GM20000 (cell line): ENCODE data around the gene TIRAP.

ENCODE experiments used
- DNase-seq: peaks from one replicate; pipeline ENCODE4 v3.0.0; 2012; ENCODE audit warnings: low spot score
- CTCF ChIP-seq: IDR thresholded peaks from 2 replicates; pipeline ENCODE4 v1.5.1; 2012; ENCODE audit warnings: mild to moderate bottlenecking, control low read depth; ENCODE audit errors: extremely low read depth, missing control alignments

TIRAP gene

GRCh38 chr11:126333142-126333541 is 50.2 kb downstream of the TIRAP start:
- no peak for TF ChIP-seq CTCF
- DNase-seq: no peak

GRCh38 chr11:126334659-126335462 is 52.0 kb downstream of the TIRAP start:
- no peak for TF ChIP-seq CTCF
- no peak for DNase-seq

GRCh38 chr11:126335463-126335760 is 52.5 kb downstream of the TIRAP start:
- DNase-seq: no peak

DNA sequence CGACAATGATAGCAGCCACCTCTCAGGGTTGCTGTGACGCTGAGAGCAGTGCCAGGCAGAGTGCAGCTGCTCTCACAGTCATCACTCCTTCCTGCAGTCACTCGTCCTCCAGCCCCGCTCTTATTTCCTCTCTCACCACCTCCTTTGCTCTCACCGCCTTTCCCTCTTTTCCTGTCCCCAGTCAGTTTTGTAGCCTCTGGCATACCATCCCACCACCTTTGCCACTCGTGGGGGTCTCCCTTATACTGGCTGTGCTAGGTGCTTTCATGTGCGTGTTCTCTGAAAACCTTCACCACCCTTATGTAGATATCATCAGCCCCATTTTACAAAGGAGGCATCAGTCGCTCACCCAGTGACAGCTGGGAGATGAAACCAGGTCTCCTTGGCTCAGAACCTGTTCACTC is 53.2 kb downstream of the TIRAP start:
- no peak for DNase-seq
- TF ChIP-seq CTCF: no peak

More at GRCh38 chr11:126335463-126335760, 52.5 kb downstream of the TIRAP start:
- TF ChIP-seq CTCF: no peak

GRCh38 chr11:126336671-126337101 is 53.8 kb downstream of the TIRAP start:
- DNase-seq: no peak
- TF ChIP-seq CTCF: no peak

GRCh38 chr11:126337126-126337473 is 54.2 kb downstream of the TIRAP start:
- TF ChIP-seq CTCF: no peak
- no peak for DNase-seq

DNA sequence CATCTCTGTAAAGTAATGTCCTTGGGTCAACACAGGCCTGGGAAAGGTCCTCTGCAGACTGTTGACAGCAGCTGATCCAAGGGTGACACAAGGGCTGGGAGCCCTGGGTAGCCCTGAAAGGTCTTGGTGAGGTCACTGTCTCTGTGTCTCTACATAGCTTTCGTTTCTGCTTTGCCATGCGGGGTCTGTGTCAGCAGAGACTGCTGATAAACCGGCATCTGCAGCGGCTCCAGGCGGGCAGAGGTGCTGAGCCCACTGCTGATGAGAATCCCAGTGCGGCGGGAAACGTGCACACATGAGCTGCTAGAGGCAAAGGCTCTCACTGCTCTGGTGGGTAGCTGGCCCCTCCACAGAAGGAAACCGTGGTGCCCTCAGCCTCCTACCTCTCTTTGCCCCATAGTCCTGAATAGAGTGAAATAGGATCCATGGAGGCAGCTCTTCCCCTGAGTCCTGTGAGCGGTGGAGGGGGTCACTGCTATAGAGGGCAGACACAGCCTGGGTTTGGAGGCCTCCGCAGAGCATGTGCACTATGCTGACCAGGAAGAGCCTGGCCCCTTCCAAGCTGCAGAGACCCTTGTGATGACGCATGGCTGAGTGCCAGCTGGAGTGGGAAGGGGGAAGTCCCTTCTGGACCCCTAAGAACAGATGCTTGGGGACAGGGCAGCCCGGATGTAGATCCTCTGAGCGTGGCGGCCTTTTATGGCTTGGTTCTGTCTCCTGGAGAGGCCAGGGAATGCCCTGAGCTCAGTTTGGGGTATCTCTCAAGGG is 54.8 kb downstream of the TIRAP start:
- TF ChIP-seq CTCF: no peak
- DNase-seq: no peak
